Erythroblast (primary cell): ENCODE results near the gene DIAPH2.
"Not testable (repeated sequence)": the region's sequence is repeated elsewhere in the genome, so short reads cannot be mapped to it uniquely, and the experiment has no call there.

ENCODE experiments used
- DNase-seq, 2 experiments: peaks; one replicate each; lab custom pipeline; 2025; lab: John Stamatoyannopoulos, UW
- GATA1 ChIP-seq: IDR thresholded peaks from 2 replicates; pipeline ENCODE4 v1.6.1; 2011; ENCODE audit warnings: low read depth, mild to moderate bottlenecking, control low read depth, low read length, moderate library complexity
- POLR2A ChIP-seq: IDR thresholded peaks from 2 replicates; pipeline ENCODE4 v1.6.1; 2011; ENCODE audit warnings: mild to moderate bottlenecking, low read length

DIAPH2 gene

GRCh38 chrX:96703379-96703778 lies 18.7 kb downstream of the DIAPH2 start:
- no peak for DNase-seq
- TF ChIP-seq POLR2A: no peak
- no peak for TF ChIP-seq GATA1

GRCh38 chrX:96703816-96704215 lies 19.2 kb downstream of the DIAPH2 start:
- no peak for DNase-seq
- TF ChIP-seq POLR2A (no peak), GATA1 (no peak)

GRCh38 chrX:96704629-96705028 lies 20.0 kb downstream of the DIAPH2 start:
- TF ChIP-seq POLR2A: no peak
- no peak for TF ChIP-seq GATA1
- DNase-seq: no peak

GRCh38 chrX:96705905-96706304 lies 21.3 kb downstream of the DIAPH2 start:
- TF ChIP-seq POLR2A (no peak), GATA1 (no peak)
- DNase-seq: no peak

- no peak for DNase-seq
- TF ChIP-seq GATA1: no peak
- TF ChIP-seq POLR2A: no peak
Observed at GRCh38 chrX:96707804-96708203, 23.2 kb downstream of the DIAPH2 start.

GRCh38 chrX:96710031-96710430 lies 25.4 kb downstream of the DIAPH2 start:
- DNase-seq: no peak
- no peak for TF ChIP-seq POLR2A
- TF ChIP-seq GATA1: no peak

GRCh38 chrX:96713303-96713702 lies 28.7 kb downstream of the DIAPH2 start:
- no peak for TF ChIP-seq POLR2A
- no peak for TF ChIP-seq GATA1
- no peak for DNase-seq

GRCh38 chrX:96714393-96714792 lies 29.8 kb downstream of the DIAPH2 start:
- DNase-seq: not testable (repeated sequence)

GRCh38 chrX:96715481-96715880 lies 30.8 kb downstream of the DIAPH2 start:
- TF ChIP-seq GATA1: no peak
- TF ChIP-seq POLR2A: no peak
- DNase-seq: no peak

- TF ChIP-seq GATA1: no peak
- TF ChIP-seq POLR2A: no peak
- no peak for DNase-seq
Observed at GRCh38 chrX:96719161-96719875, 34.7 kb downstream of the DIAPH2 start.

- TF ChIP-seq GATA1 (no peak), POLR2A (no peak)
- DNase-seq: no peak
Observed at GRCh38 chrX:96721354-96721753, 36.7 kb downstream of the DIAPH2 start.

- TF ChIP-seq POLR2A (no peak), GATA1 (no peak)
- no peak for DNase-seq
Observed at GRCh38 chrX:96722781-96723180, 38.1 kb downstream of the DIAPH2 start.

GRCh38 chrX:96729053-96729452 lies 44.4 kb downstream of the DIAPH2 start:
- TF ChIP-seq POLR2A (no peak), GATA1 (no peak)
- no peak for DNase-seq

- no peak for TF ChIP-seq GATA1
- TF ChIP-seq POLR2A: no peak
Observed at GRCh38 chrX:96729868-96730643, 45.4 kb downstream of the DIAPH2 start.

GRCh38 chrX:96731000-96731399 lies 46.4 kb downstream of the DIAPH2 start:
- not testable (repeated sequence) for DNase-seq

More at GRCh38 chrX:96729868-96730643, 45.4 kb downstream of the DIAPH2 start:
- no peak for DNase-seq
